ENCODE measurements around the gene ZNF554. TPM values are rescaled to one million over a fixed set of nuclear protein-coding genes. Genes with fewer than 3 reads are reported as not detected.

Gene ZNF554
- total and polyA plus RNA-seq, 2 of the 8 experiments (the other 6 are each of a cell fraction or from before 2014, with no cell fraction given) = 1.8 to 5.7 TPM

DNA sequence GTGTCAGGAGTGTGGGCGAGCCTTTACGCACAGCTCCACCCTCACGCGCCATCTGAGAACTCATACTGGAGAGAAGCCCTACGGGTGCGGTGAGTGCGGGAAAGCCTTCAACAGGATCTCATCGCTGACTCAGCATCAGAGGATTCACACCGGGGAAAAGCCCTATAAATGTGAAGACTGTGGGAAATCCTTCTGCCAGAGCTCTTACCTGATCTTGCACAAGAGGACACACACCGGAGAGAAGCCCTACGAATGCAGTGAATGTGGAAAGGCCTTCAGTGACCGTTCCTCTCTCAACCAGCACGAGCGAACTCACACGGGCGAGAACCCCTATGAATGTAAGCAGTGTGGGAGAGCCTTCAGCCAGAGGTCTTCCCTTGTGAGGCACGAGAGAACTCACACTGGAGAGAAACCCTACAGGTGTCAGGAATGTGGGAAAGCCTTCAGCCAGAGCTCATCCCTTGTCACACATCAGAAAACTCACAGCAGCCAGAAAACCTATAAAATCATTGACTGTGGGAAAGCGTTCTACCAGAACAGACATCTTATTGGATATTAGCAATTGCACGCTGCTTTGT is 14.7 kb downstream of the ZNF554 start:
- FAIRE-seq = no peak
- no peak for TF ChIP-seq SAP30 (IDR thresholded peaks at IDR 0.05; ENCODE audit: insufficient read depth, insufficient replicate concordance, low read length)
- no peak for TF ChIP-seq TAF7 (optimal IDR thresholded peaks at IDR 0.05; ENCODE audit: borderline replicate concordance, low read depth, low read length)
- TF ChIP-seq, protein P1, sequence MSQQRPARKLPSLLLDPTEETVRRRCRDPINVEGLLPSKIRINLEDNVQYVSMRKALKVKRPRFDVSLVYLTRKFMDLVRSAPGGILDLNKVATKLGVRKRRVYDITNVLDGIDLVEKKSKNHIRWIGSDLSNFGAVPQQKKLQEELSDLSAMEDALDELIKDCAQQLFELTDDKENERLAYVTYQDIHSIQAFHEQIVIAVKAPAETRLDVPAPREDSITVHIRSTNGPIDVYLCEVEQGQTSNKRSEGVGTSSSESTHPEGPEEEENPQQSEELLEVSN (IDR thresholded peaks at IDR 0.05) = no peak
- peak; percentile 100 for TF ChIP-seq ZNF274 (IDR thresholded peaks at IDR 0.05; ENCODE audit: borderline replicate concordance, extremely low read depth, low read length)
- no peak overlapping the region for H4K91ac ChIP-seq (replicated peaks; ENCODE audit: insufficient read length, low read length)

More for the DNA sequence above, 14.7 kb downstream of the ZNF554 start:
- Histone ChIP-seq H3K9ac (replicated peaks in 1 of 4; ENCODE audit: extremely low read depth in 1 of 4, low read depth in 3 of 4, low read length in 3 of 4) (no peak overlapping the region), H2BK5ac (ENCODE audit: low read depth, low read length) (no peak overlapping the region), H2AK5ac (ENCODE audit: low read depth, low read length) (no peak overlapping the region), H2BK20ac (ENCODE audit: low read length) (no peak overlapping the region), H2BK15ac (ENCODE audit: low read length) (no peak overlapping the region), H3K4ac (replicated peaks; ENCODE audit: insufficient read length, low read depth, low read length) (no peak overlapping the region), H3K79me1 (ENCODE audit: low read depth, low read length) (no peaks in the 10 kb centered on the region), H3K79me2 (ENCODE audit: control insufficient read depth in 1 of 2, insufficient read depth in 2 of 2, low read length in 2 of 2) (no peaks in the 10 kb centered on the region), H4K8ac (ENCODE audit: extremely low read depth, insufficient read depth, low read length) (no peak overlapping the region), H3K36me3 (ENCODE audit: control insufficient read depth in 2 of 4, insufficient read depth in 4 of 4, low read length in 3 of 4) (peaks cover 5 to 43% (median 16%) of the 10 kb centered on the region in 4 experiments; a peak in 5 of 8 replicates), H3K9me3 (ENCODE audit: insufficient read depth in 2 of 2, low read depth in 1 of 2, low read length in 1 of 2) (peaks cover 58 to 73% of the 10 kb centered on the region in 2 experiments), H3K4me2 (ENCODE audit: insufficient read depth in 1 of 2, low read depth in 2 of 2, low read length in 2 of 2) (no peak overlapping the region), H3K18ac (ENCODE audit: extremely low read depth, low read length) (no peak overlapping the region), H3K23me2 (ENCODE audit: low read depth, low read length) (no peaks in the 10 kb centered on the region), H3K56ac (replicated peaks; ENCODE audit: insufficient read length, low read depth, low read length) (no peak overlapping the region), H3K23ac (ENCODE audit: insufficient read length) (no peak overlapping the region), H4K20me1 (replicated peaks in 1 of 2; ENCODE audit: control insufficient read depth in 1 of 2, insufficient read depth in 2 of 2, low read length in 2 of 2) (no peaks in the 10 kb centered on the region), H3K4me3 (ENCODE audit: extremely low read depth in 1 of 4, insufficient read depth in 2 of 4, low read depth in 3 of 4, low read length in 4 of 4) (0 out of 8 replicates have a peak overlapping the region, but pooled peaks of 1 of the 4 experiments have one; percentile 4), H2BK120ac (replicated peaks; ENCODE audit: low read depth, low read length) (no peak overlapping the region), H4K5ac (ENCODE audit: insufficient read length, low read depth, low read length) (no peak overlapping the region), H2AFZ (ENCODE audit: low read length) (no peak overlapping the region), H3K4me1 (replicated peaks in 1 of 4; ENCODE audit: control insufficient read depth in 3 of 4, insufficient read depth in 4 of 4, low read length in 3 of 4) (no peaks in the 10 kb centered on the region), H3K14ac (ENCODE audit: insufficient read length) (no peak overlapping the region), H3K27ac (ENCODE audit: low read depth, low read length) (no peak overlapping the region), H3K27me3 (replicated peaks in 1 of 4; ENCODE audit: control insufficient read depth in 3 of 4, extremely low read depth in 1 of 4, insufficient read depth in 3 of 4, low read length in 3 of 4) (no peaks in the 10 kb centered on the region), H2BK12ac (ENCODE audit: low read depth, low read length) (no peak overlapping the region)
- ChIA-PET POLR2A (ENCODE audit: partially characterized antibody) (no interaction called here), CTCF (ENCODE audit: partially characterized antibody) (no interaction called here)
- DNase-seq (ENCODE audit: low read depth in 1 of 2, low spot score in 2 of 2) = no peak
- 91% methylated on average over 19 of the region's 19 CpGs; no CpG with 5 or more reads in 1 of the 2 experiments for WGBS, 2 experiments (ENCODE audit: extremely low coverage in 1 of 2, insufficient coverage in 1 of 2, insufficient read length in 1 of 2, insufficient replicate concordance in 2 of 2, low coverage in 1 of 2, low lambda C conversion rate in 2 of 2, missing lambda C conversion rate in 1 of 2)
